ENCODE results near the gene LDB1.

The LDB1 gene, protein sequence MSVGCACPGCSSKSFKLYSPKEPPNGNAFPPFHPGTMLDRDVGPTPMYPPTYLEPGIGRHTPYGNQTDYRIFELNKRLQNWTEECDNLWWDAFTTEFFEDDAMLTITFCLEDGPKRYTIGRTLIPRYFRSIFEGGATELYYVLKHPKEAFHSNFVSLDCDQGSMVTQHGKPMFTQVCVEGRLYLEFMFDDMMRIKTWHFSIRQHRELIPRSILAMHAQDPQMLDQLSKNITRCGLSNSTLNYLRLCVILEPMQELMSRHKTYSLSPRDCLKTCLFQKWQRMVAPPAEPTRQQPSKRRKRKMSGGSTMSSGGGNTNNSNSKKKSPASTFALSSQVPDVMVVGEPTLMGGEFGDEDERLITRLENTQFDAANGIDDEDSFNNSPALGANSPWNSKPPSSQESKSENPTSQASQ

DNA sequence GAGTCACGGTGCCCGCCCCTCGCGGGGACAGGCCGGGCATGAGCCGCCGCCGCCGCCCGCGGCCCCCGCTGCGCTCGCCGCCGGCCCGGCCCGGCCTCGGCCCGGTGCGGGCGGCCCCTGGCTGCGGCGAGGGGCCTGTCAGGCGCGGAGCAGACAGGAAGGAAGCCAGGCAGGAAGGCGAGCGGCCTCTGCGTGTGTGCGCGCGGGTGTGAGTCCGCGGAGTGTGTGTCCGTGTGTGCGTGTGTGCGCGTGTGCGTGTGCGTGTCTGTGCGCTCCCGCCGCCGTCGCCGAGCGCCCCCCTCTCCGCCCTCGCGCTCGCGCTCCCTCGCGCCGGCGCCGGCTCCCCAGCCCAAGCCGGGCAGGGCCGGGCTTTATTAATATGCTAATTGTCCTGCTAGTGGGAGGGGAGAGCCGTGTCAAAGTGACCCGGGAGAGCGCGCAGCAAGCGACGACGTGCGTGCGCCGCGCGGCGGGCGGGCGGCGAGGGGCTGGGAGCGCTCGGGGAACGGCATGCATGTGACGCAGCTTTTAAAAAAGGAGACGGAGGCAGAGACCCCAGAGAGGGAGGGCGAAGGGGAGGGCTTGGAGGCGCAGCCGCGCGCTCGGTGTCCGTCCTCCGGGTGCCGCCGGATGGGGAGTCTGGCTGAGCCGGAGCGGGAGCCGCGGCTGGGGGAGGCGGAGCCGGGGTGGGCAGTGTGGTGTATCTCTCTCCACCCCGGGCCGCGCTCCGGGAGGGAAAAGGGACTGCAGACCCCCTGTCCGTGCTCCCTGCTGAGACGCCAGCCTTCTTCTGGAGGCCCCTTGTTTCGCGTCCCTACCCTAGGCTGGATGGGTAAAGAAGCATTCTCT is at the start of gene LDB1:
Gene LDB1, minus strand, starts transcription at position 227 of the 849 bp plus-strand sequence. CDS start 258 bp downstream, outside the sequence.
- peak; percentile 46 for DNase-seq (ENCODE audit: low read depth, low spot score)

- DNase-seq (ENCODE audit: low read depth, low spot score): no peak
Measured at GRCh38 chr10:102167861-102168260, 47.7 kb upstream of the LDB1 start.

GRCh38 chr10:102163342-102163989 is 43.3 kb upstream of the LDB1 start:
- DNase-seq (ENCODE audit: low read depth, low spot score): no peak

GRCh38 chr10:102159831-102160230 is 39.7 kb upstream of the LDB1 start:
- DNase-seq (ENCODE audit: low read depth, low spot score): no peak

GRCh38 chr10:102159051-102159597 is 39.0 kb upstream of the LDB1 start:
- DNase-seq (ENCODE audit: low read depth, low spot score): no peak

DNA sequence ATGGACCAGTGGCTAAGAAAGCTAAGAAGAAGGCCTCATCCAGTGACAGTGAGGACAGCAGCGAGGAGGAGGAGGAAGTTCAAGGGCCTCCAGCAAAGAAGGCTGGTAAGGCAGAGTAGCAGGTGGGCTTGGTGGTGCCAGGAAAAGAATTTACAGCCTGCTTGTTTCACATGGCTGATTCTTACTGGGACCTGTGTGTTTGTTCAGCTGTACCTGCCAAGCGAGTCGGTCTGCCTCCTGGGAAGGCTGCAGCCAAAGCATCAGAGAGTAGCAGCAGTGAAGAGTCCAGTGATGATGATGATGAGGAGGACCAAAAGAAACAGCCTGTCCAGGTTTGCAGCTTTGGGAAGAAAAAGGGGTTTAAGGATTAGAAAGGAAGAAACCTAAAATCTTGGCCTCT is 37.1 kb upstream of the LDB1 start:
- no peak for DNase-seq (ENCODE audit: low read depth, low spot score)

DNA sequence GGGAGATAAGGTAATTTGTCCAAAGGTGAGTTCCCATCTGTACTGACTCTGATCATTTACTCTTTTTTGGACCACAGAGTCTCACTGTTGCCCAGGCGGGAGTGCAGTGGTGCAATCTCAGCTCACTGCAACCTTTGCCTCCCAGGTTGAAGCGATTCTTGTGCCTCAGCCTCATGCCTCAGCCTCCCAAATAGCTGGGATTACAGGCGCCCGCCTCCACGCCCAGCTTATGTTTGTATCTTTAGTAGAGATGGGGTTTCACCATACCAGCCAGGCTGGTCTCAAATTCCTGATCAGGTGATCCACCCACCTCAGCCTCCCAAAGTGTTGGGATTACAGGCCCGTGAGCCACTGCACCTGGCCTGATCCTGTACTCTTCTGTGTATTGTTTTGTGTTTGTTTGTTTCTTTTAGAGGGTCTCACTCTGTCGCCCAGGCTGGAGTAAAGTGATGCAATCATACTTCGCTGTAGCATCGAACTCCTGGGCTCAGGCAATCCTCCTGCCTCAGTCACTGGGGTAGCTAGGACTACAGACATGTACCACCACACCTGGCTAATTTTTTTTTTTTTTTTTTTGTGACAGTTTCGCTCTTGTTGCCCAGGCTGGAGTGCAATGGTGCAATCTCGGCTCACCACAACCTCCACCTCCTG is 34.4 kb upstream of the LDB1 start:
- no peak for DNase-seq (ENCODE audit: low read depth, low spot score)

- DNase-seq (ENCODE audit: low read depth, low spot score): no peak
Measured at GRCh38 chr10:102153093-102153620, 33.0 kb upstream of the LDB1 start.

DNA sequence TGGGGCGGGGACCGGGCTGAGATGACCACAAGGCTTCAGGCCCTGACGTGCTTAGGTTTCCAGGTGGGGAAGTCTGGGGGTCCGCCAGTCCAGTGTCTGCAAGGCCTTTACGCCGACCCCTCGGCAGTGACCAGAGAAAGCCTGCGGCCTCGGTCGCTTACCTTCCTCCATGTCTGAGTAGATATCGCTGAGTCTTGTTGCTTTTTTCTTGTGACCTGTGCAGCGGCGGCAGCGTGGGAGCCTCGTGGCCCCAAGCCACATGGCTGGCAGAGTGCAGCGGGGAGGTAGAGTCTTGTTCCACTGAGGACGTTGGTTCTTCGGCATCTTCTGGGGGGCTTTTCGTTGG is 32.4 kb upstream of the LDB1 start:
- no peak for DNase-seq (ENCODE audit: low read depth, low spot score)

- peak; percentile 99 for DNase-seq (ENCODE audit: low read depth, low spot score)
Measured at GRCh38 chr10:102151774-102152544, 31.8 kb upstream of the LDB1 start, which contains the start of gene NOLC1. Gene NOLC1 (plus strand): TSS chr10:102152389. CDS start chr10:102152411, 22 bp downstream.

- no peak for DNase-seq (ENCODE audit: low read depth, low spot score)
Measured at GRCh38 chr10:102150970-102151773, 31.0 kb upstream of the LDB1 start.

GRCh38 chr10:102148275-102148674 is 28.1 kb upstream of the LDB1 start:
- no peak for DNase-seq (ENCODE audit: low read depth, low spot score)

DNA sequence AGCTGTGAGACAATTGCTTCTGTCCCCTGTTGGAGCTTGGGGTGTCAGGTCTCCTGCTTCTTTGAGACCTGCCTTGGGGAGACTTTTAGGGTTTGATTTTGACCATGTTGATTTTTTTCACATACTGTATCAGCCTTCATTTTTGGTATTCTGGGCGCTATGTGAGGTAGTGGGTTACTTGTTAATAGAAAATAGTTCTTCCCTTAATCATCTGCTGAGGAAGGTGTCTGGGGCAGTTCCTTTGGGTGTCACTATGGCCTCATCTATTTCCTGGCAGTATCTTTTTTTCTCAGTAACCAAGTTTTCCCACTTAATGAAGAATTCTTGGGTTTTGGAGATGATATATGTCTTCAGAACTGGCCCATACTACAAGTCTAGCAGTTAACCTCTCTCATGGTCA is 27.4 kb upstream of the LDB1 start:
- no peak for DNase-seq (ENCODE audit: low read depth, low spot score)

DNA sequence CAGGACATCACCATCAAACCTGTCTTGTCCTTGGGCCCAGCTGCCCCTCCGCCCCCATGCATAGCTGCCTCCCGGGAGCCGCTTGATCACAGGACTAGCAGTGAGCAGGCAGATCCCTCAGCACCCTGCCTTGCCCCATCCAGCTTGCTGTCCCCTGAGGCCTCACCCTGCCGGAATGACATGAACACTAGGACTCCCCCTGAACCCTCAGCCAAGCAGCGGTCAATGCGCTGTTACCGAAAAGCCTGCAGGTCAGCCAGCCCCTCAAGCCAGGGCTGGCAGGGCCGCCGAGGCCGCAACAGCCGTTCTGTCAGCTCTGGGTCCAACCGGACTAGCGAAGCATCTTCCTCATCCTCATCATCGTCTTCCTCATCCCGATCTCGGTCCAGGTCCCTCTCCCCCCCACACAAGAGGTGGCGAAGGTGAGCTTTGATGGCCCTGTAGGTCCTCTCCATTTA is 26.8 kb upstream of the LDB1 start:
- no peak for DNase-seq (ENCODE audit: low read depth, low spot score)

GRCh38 chr10:102141583-102142107 is 21.5 kb upstream of the LDB1 start:
- no peak for DNase-seq (ENCODE audit: low read depth, low spot score)

GRCh38 chr10:102140913-102141540 is 20.9 kb upstream of the LDB1 start:
- DNase-seq (ENCODE audit: low read depth, low spot score): no peak

GRCh38 chr10:102140218-102140617 is 20.1 kb upstream of the LDB1 start:
- DNase-seq (ENCODE audit: low read depth, low spot score): no peak

DNA sequence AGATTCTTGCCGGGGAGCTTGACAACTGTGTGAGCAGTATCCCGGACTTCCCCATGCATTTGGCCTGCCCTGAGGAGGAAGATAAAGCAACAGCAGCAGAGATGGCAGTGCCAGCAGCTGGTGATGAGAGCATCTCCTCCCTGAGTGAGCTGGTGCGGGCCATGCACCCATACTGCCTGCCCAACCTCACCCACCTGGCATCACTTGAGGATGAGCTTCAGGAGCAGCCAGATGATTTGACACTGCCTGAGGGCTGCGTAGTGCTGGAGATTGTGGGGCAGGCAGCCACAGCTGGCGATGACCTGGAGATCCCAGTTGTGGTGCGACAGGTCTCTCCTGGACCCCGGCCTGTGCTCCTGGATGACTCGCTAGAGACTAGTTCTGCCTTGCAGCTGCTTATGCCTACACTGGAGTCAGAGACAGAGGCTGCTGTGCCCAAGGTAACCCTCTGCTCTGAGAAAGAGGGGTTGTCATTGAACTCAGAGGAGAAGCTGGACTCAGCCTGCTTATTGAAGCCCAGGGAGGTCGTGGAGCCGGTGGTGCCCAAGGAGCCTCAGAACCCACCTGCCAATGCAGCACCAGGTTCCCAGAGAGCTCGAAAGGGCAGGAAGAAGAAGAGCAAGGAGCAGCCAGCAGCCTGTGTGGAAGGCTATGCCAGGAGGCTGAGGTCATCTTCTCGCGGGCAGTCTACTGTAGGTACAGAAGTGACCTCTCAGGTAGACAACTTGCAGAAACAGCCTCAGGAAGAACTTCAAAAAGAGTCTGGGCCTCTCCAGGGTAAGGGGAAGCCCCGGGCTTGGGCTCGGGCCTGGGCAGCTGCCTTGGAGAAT is 19.3 kb upstream of the LDB1 start:
- DNase-seq (ENCODE audit: low read depth, low spot score): no peak
